ENCODE data around the gene SETBP1. TPM values are rescaled to one million over a fixed set of nuclear protein-coding genes. Genes with fewer than 3 reads are reported as not detected.

Gene SETBP1
- total and polyA plus RNA-seq, 8 donors: 1.4 to 66.5 (median 20.1) TPM

DNA sequence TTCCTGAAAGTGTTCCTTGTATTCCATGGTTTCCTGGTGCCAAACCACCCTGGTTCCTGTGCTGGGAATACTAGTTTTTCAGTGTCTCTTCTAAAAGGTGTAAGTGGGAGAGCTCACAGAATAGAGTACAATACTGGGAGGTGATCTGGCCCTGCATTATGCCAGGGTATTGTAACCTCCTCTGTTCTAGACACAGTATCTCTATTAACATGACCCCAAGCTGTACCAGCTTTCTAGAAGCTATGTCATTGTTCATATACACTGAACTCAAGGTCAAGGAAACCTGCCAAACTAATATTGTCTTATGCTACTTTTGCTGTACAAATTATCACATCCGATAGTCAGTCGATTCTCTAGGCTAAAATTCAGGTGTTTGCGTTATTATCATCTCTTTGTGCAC lies 32.7 kb downstream of the SETBP1 start:
- H3K4me1 ChIP-seq: peaks cover 0 to 53% (median 30%) of the 10 kb centered on the region in 4 donors
- no peak for DNase-seq
- no peak overlapping the region for H3K4me3 ChIP-seq
- TF ChIP-seq POLR2A (IDR thresholded peaks at IDR 0.05): no peak
- no peak for TF ChIP-seq EP300 (IDR thresholded peaks at IDR 0.05)
- TF ChIP-seq, protein P1, sequence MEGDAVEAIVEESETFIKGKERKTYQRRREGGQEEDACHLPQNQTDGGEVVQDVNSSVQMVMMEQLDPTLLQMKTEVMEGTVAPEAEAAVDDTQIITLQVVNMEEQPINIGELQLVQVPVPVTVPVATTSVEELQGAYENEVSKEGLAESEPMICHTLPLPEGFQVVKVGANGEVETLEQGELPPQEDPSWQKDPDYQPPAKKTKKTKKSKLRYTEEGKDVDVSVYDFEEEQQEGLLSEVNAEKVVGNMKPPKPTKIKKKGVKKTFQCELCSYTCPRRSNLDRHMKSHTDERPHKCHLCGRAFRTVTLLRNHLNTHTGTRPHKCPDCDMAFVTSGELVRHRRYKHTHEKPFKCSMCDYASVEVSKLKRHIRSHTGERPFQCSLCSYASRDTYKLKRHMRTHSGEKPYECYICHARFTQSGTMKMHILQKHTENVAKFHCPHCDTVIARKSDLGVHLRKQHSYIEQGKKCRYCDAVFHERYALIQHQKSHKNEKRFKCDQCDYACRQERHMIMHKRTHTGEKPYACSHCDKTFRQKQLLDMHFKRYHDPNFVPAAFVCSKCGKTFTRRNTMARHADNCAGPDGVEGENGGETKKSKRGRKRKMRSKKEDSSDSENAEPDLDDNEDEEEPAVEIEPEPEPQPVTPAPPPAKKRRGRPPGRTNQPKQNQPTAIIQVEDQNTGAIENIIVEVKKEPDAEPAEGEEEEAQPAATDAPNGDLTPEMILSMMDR (IDR thresholded peaks at IDR 0.05): no peak
- no peak for TF ChIP-seq POLR2AphosphoS5 (IDR thresholded peaks at IDR 0.05)
- H3K9me3 ChIP-seq: no peaks in the 10 kb centered on the region
- WGBS, 5 donors: 94 to 98% (median 96%) methylated on average over 3 of the region's 3 CpGs
- H3K36me3 ChIP-seq: peaks cover 0 to 13% (median 4%) of the 10 kb centered on the region in 4 donors
- no peaks in the 10 kb centered on the region for H3K27me3 ChIP-seq
- H3K27ac ChIP-seq: no peak overlapping the region
- intact Hi-C loops (cut with DNase I; ENCODE audit: low total_unique reads): no loop called here

DNA sequence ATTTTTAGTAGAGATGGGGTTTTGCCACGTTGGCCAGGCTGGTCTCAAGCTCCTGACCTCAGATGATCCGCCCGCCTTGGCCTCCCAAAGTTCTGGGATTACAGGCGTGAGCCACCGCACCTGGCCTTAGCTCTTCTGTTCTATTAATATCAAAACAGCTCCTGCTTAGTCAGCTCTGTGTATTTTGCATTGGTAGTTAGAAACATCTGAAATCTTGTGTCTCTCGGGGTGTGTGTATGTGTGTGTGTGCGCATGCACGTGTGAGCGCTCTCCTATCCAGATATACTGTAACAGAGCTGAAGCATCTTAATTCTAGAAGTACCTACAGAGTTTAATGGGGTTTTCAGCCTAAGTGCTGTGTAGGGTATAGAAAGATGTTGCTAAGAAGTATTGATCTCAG lies 33.7 kb downstream of the SETBP1 start:
- Histone ChIP-seq H3K27me3 (no peaks in the 10 kb centered on the region), H3K4me1 (peaks cover 0 to 45% (median 28%) of the 10 kb centered on the region in 4 donors), H3K4me3 (no peak overlapping the region), H3K36me3 (peaks cover 3 to 13% (median 4%) of the 10 kb centered on the region in 4 donors), H3K27ac (no peak overlapping the region), H3K9me3 (no peaks in the 10 kb centered on the region)
- TF ChIP-seq, protein P1 (IDR thresholded peaks at IDR 0.05): no peak
- TF ChIP-seq EP300 (IDR thresholded peaks at IDR 0.05) (no peak), POLR2A (IDR thresholded peaks at IDR 0.05) (no peak), POLR2AphosphoS5 (IDR thresholded peaks at IDR 0.05) (no peak)
- DNase-seq: no peak
- 91 to 95% (median 94%) methylated on average over 9 of the region's 9 CpGs for WGBS, 5 donors
- intact Hi-C loops (cut with DNase I; ENCODE audit: low total_unique reads): no loop called here

DNA sequence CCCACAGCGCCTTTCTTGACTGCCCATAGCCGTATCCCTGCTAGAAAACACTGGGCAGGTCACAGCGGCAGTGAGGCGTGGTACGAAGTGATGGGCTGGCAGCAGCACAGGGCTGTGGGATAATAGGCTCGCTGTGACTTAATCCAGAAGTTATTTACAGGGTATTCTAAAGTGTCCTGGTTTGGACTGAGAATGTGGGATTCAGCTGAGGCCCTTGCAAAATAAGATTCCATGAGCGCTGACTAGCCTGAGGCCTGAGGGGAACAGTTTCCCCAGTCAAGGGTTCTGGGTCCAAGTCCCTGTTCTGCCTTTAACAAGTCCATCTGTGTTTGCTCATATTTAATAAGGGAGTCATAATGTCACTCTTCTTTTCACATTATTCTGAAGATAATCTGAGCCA lies 34.6 kb downstream of the SETBP1 start:
- Histone ChIP-seq H3K36me3 (peaks cover 4 to 13% (median 6%) of the 10 kb centered on the region in 4 donors), H3K4me1 (peaks cover 0 to 42% (median 24%) of the 10 kb centered on the region in 4 donors), H3K27ac (peak overlapping the region in 4 of 5 donors; percentile 10 to 60 (median 21)), H3K4me3 (no peak overlapping the region), H3K9me3 (no peaks in the 10 kb centered on the region), H3K27me3 (no peaks in the 10 kb centered on the region)
- TF ChIP-seq POLR2A (IDR thresholded peaks at IDR 0.05): no peak
- TF ChIP-seq POLR2AphosphoS5 (IDR thresholded peaks at IDR 0.05): peak in 1 of 3 donors; percentile 33
- DNase-seq: no peak
- intact Hi-C loops (cut with DNase I; ENCODE audit: low total_unique reads): no loop called here
- WGBS, 5 donors: 64 to 92% (median 77%) methylated on average over 6 to 7 of the region's 7 CpGs

DNA sequence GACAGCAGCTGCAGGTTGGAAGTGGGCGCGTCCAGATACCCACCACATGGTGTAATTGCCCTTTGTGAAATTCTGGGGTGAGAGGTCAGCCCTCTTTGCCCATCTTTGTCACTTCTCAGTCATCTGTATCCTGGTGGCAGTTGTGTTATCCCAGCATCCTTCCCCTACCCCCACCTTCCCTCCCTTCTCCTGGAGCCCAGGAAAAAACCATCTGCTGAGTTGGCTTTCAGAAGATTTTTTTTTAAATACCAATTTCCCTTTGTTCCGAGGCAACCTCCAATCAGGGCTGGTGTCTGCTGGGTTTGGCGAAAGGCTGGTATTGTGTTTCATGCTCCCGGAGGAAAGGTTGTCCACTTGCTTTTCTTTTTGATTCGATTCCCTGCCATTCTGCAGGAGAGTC lies 35.2 kb downstream of the SETBP1 start:
- no peaks in the 10 kb centered on the region for H3K9me3 ChIP-seq
- DNase-seq: no peak
- intact Hi-C loops (cut with DNase I; ENCODE audit: low total_unique reads): no loop called here
- peaks cover 0 to 38% (median 23%) of the 10 kb centered on the region in 4 donors for H3K4me1 ChIP-seq
- H3K36me3 ChIP-seq: peaks cover 4 to 13% (median 6%) of the 10 kb centered on the region in 4 donors
- no peak for TF ChIP-seq POLR2AphosphoS5 (IDR thresholded peaks at IDR 0.05)
- TF ChIP-seq, protein P1 (IDR thresholded peaks at IDR 0.05): no peak
- TF ChIP-seq EP300 (IDR thresholded peaks at IDR 0.05): no peak
- TF ChIP-seq POLR2A (IDR thresholded peaks at IDR 0.05): no peak
- H3K27me3 ChIP-seq: no peaks in the 10 kb centered on the region
- H3K4me3 ChIP-seq: no peak overlapping the region
- WGBS, 5 donors: 80 to 88% (median 83%) methylated on average over 6 of the region's 6 CpGs
- H3K27ac ChIP-seq: peak overlapping the region in 4 of 5 donors; percentile 10 to 60 (median 21)

DNA sequence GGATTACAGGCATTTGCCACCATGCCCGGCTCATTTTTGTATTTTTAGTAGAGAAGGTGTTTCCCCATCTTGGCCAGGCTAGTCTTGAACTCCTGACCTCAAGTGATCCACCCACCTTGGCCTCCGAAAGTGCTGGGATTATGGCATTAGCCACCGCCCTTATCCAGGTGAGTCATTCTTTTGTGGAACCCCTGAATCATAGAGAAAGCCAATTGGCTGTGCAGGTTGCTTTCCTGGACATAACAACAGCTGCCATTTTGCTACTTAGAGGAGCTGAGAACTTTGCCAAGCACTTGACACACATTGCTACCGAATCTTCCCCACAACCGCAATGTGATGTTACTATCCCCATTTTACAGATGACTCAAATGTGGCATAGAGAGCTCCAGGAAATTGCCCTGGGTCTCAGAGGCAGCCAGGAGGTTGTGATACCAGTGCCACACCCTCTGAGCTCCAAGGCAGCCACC lies 36.0 kb downstream of the SETBP1 start:
- intact Hi-C loops (cut with DNase I; ENCODE audit: low total_unique reads): no loop called here
- H3K4me3 ChIP-seq: no peak overlapping the region
- no peak for DNase-seq
- peaks cover 4 to 13% (median 6%) of the 10 kb centered on the region in 4 donors for H3K36me3 ChIP-seq
- no peak for TF ChIP-seq EP300 (IDR thresholded peaks at IDR 0.05)
- no peak for TF ChIP-seq POLR2A (IDR thresholded peaks at IDR 0.05)
- no peak for TF ChIP-seq POLR2AphosphoS5 (IDR thresholded peaks at IDR 0.05)
- TF ChIP-seq, protein P1 (IDR thresholded peaks at IDR 0.05): no peak
- no peak overlapping the region for H3K27ac ChIP-seq
- 78 to 92% (median 81%) methylated on average over 5 of the region's 5 CpGs for WGBS, 5 donors
- peaks cover 0 to 35% (median 22%) of the 10 kb centered on the region in 4 donors for H3K4me1 ChIP-seq
- H3K9me3 ChIP-seq: no peaks in the 10 kb centered on the region
- H3K27me3 ChIP-seq: no peaks in the 10 kb centered on the region

Measured in stomach (tissue), 9 donors.